Activated gamma-delta T cell treated with Interleukin-2 at 50 U/mL for 16 hours (primary cell): ENCODE measurements around the gene DST.
"Not testable (repeated sequence)": the region's sequence is repeated elsewhere in the genome, so short reads cannot be mapped to it uniquely, and the experiment has no call there.

ENCODE experiments used
- DNase-seq: peaks from one replicate; pipeline ENCODE4 v3.0.0-alpha.2; 2020

Gene DST

DNA sequence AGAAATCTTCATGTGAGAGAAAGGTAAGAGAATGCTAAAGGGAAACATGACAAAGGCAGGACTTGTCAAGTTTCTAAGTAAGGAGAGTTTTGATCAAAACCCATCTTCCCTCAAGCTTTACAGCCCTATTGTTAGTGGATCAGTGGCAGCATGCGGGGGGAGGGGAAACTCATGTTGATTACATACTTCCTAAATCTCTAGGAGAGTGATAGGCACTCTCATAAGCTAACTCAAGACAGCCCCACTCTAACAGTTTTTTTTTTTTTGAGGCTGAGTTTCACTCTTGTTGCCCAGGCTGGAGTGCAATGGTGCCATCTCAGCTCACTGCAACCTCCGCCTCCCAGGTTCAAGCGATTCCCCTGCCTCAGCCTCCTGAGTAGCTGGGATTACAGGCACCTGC, 18.6 kb upstream of the DST start:
- not testable (repeated sequence) for DNase-seq

- DNase-seq: no peak
Measured at GRCh38 chr6:56660381-56660730, 17.7 kb upstream of the DST start.

DNA sequence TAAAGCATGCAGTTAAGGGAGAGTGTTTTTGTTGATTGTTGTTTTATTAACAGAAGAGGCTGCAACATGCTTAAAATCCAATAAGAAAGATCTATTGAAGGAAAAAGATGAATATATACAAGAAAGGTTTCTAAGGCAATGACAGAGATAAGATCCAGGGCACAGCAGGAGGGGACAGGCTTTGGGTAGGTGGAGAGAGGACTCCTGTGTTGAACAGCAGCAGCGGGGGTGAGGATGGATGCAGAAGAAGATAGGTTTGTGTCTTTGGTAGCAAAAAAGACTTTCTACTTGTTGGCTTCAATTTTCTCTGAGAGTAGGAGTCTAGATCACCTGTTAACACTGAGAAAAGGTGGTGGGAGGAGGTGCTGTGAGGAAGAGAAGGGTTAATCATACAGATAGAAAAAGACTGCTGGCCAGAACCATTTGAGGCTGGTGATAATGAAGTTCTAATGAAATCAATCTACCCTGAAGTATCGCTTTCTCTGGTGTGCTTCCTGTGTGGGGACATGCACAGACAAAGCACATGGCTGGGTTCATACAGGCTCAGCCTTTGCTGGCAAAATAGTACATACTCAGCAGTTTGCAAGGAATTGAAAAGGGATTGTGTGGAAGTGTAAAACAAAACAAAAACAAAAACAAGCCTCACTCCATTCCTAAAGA, 17.2 kb upstream of the DST start:
- no peak for DNase-seq

DNA sequence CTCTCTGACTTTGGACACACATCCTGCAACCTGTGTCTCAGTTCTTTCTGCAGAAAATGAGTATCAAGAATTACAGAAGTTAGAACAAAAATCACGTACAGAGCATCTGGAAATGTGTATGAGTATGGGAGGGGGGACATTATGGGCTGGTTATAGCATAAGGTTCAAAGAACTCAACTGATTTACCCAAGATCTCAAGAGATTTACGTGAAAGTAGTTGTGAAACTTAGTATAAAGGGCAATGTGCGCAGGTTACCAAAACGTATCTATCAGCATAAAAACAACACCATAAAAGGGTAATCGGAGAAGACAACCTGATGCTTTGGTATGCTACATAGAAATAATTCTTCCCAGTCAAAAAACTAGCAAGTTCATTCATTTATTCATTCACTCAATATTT, 15.6 kb upstream of the DST start:
- DNase-seq: no peak

DNA sequence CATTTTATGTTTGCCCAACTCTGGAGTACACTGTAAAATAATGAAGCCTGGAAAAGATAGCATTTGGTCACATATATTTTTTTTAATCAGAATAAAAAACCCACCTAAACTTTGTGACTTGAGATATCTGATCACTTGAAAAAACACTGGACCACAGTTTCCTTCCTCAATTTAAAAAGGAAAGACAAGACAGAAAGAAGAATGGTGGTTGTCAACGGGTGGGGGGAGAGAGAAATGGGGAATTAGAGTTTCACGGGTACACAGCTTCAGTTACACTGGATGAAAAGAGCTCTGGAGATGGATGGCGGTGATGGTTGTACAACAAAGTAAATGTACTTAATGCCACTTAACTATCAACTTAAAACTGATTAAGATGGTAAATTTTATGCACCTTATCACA, 14.7 kb upstream of the DST start:
- DNase-seq: no peak

- DNase-seq: no peak
Measured at GRCh38 chr6:56656466-56656865, 13.8 kb upstream of the DST start.

DNA sequence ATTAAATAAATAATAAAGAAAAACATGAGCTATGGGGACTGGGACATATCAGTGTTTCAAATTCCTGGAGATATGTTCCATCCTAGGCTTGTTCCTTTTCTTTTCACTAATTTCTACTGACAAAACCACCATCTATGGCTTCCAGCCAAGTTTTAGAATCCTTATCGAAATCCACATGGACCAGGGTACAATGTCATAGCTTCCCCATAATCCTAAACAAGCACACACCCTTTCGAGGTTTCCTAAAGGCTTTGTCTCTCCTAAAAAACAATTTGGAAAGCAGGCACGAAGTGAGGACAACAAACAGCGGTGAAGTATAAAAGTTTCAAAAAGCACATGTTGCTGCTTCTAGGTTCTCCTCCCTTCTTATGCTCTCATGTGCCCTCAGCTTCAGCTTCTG, 13.3 kb upstream of the DST start:
- no peak for DNase-seq

DNA sequence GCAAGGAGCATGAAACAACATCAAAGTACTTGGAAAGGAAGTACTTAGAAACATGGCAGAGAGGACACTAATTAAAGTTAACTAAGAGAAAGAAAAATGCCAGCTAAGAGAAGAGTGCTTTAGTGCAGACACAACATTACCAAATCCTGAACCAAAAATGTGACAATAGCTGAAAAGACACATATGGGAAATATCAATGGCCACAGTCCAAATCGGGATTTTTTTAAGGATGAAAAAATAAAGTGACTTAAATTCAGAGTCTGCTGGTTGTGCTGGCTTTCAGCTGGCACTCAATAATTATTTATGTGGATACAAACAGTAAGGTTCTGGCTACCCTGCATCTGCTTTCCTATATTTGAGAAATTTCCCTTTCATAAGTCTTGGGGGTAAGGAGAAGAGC, 12.6 kb upstream of the DST start:
- DNase-seq: no peak

GRCh38 chr6:56652994-56653393, 10.3 kb upstream of the DST start:
- DNase-seq: no peak

GRCh38 chr6:56652231-56652630, 9.5 kb upstream of the DST start:
- no peak for DNase-seq

DNA sequence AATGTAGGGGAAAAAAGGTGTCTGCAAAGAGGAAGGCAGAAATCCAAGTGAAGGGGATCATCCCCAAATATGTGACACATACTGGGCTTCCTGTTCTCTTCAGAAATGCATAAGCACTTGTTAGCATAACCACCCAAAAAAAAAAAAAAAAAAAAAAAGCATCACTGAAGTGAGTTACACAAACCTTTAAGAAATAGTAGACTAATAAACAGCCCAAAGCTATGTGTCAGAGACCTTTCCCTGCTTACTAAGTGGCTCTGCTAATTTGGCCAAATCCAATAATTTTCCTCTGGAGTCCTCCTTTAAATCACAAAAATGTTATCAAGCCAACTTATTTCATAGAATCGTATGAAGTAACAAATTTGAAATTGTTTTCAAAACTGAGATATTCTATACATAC, 7.5 kb upstream of the DST start:
- no peak for DNase-seq

DNA sequence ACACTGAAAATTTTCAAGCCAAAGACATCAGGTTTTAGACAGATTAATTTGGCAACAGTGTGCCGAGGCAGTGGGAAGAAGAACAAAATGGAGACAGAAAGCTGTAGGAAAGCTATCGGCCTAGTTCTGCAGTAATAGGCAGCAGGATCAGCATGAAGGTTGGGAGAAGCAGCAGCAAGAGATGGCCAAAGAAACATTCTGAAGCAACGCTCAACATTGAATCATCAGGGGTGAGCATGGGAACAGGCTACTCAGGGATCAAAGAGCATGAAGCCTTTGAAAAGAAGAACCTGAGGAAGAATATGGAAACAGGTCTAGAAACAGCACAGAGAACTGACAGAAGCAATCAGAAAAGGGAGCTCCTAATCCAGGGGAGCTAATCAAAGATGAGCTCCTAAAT, 7.1 kb upstream of the DST start:
- no peak for DNase-seq

GRCh38 chr6:56649053-56649769, 6.5 kb upstream of the DST start:
- DNase-seq: no peak

DNA sequence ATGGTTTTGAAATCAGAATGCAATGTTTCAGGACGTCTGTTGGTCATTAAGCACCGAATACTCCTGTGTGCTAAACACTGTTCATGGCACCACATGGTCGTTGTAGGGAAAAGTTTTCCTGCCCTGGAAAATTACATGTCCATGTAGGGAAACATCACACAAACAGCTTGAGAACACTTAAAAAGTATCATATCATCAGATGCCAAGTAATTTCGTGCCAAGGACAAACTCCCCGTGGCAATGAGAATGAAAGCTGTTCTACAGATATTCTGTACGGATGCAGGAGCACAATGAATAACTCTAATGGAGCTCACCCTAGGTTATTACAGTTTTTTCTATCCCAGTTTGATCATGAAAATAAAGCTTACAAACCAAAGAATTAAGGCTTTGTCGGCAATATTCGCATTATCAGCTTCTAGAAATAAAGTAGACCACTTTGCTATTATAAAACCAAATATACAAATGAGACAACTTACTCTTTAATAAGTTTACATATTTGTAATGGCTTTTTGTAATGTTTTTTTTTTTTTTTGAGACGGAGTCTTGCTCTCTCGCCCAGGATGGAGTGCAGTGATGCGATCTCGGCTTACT, 4.6 kb upstream of the DST start:
- no peak for DNase-seq

GRCh38 chr6:56644366-56644765, 1.7 kb upstream of the DST start:
- no peak for DNase-seq

DNA sequence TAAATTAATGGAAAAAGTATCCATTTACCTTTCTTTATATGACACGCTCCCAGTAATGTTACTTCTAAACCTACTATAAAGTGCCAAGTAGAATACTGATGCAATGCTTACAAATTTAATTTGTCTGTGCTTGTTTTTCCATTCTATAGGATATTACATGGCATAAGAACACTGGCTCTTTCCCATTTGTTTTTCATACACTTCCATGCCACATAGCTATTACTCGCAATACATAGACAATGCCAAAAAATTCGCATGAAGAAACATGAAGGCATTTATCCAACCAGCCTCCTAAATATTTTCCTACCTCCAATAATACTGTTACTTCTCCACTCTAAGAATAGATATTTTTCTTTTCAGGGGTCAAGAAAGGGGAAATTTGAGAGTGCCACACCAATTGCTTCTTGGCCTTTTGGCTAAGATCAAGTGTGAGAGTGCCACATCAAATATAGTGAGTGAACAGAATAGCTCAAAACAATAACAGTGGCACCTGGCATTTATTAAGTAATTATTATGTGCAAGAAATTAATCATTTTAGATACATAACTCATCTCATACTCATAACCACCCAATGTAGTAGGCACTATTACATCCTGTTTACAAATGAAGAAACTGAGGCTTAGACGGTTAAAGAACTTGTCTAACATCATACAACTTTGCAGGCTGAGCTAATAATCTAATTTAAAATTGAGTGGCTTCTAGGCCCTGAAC, 845 bp upstream of the DST start:
- DNase-seq: no peak

DNA sequence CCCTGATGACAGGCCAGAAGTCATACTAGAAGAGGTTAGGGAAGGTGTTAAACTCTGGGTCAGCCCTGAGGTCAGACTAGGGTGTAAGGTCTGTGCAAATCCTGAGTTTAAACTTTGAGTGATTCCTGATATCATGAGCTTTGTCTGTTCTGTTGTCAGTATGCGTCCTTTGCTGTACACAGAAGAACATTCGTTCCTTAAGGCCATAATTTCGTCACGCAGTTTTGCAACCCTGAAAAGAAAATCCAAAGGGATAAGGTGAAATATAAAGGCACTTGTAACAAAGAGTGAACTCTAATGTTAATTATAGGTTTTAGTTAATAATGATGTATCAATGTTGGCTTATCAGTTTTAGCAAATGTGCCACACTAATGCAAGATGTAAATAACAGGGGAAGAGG, 2.3 kb downstream of the DST start:
- no peak for DNase-seq

DNA sequence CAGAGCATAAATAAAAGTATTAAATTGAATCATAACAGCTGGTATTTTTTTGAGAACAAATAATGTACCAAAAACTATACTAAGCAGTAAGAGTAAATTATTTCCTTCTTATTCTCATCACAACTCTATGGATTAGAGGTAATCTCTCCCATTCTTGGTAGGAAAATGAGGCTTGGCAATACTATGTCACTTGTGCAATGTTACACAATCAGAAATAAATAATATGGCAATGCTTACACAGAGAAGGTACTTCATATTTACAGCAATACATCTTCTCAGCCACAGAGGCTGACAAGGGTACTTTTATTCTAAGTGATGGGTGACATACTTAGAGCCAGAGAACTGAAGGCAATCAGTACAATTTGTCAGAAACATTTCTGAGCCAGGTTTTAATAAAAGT, 3.9 kb downstream of the DST start:
- no peak for DNase-seq

DNA sequence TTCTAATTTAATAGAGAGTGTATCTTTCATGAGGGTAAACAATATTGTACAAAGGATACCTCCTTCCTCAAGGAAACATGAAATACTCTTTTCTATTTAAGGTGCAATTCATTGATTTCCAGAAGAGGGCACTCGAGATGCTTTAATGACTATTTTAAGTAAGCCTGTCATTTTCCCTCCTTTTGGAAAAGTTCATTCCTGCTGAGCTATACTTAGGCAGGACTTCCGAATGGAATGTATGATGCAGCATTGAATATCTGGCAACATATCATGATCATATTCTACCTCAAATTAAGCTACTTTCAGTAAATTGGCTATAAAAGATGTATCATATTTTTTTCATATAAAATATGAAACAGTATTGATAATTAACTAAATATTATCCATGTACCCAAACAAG, 5.0 kb downstream of the DST start:
- no peak for DNase-seq

DNA sequence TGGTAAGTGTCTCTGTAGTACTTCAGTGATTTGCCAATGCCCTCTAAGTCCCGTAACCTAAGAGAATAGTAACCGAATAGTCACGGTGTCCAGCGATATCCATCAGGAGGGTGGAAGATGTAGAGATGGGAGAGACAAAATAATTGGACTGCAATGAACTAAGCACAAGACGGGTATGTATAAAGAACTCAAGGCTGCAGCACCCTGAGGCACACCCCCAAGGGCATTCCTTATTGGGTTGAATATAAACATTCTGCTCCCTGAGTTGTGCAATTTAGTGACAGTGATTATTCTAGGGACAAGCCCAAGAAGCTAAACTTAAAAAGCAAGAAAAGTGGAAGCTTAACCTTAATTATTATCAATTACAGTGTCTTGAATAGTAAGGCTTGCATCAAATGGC, 14.6 kb downstream of the DST start:
- DNase-seq: no peak

DNA sequence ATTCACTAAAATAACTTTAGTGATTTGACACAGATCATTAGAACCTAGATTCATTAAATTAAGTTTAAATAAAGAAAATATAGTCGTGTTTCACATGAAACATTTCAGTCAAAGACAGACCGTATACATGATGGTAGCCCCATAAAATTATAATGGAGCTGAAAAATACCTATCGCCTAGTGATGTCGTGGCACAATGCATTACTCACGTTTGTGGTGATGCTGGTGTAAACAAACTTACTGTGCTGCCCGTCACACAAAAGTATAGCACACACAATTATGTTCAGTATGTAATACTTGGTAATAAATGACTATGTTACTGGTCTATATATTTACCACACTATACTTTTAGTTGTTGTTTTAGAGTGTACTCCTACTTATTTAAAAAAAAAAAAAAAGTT, 17.3 kb downstream of the DST start:
- DNase-seq: no peak

GRCh38 chr6:56624728-56625069, 18.0 kb downstream of the DST start:
- DNase-seq: no peak

DNA sequence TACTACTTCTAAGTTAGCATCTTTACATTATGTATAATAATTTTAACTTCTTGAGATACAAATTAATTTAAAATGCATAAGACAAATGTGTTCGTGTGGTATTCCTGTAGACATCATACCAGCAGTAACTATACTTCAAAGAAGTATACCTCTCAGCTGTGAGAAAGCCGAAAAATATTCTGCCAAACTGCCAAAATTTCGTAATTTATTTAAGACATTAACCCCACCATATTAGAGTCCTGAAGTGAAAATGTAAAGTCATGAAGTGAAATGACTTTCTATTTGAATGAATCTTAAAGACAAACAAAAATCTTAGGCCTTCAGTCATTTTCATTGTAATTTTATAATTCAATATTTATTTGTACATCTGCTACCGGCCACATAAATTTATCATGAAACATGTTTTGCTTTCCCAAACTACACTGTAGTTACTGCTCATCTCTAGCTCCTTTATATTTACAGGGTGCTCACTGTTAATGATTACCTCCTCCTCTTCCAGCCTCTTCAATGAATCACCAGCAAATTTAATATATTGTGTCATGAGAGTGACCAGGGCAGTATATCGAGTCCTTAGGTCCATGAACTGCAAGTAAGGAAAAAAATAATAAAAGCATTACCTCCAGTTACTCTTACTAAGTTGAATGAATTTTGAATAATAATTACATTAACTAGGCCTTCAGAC, 18.5 kb downstream of the DST start:
- no peak for DNase-seq
